ENCODE data around the gene TTC21A. TPM values are rescaled to one million over a fixed set of nuclear protein-coding genes. Genes with fewer than 3 reads are reported as not detected.

Gene TTC21A
- total and polyA plus RNA-seq, 3 donors from 2014 or later = 74.3 to 266 (median 101) TPM

DNA sequence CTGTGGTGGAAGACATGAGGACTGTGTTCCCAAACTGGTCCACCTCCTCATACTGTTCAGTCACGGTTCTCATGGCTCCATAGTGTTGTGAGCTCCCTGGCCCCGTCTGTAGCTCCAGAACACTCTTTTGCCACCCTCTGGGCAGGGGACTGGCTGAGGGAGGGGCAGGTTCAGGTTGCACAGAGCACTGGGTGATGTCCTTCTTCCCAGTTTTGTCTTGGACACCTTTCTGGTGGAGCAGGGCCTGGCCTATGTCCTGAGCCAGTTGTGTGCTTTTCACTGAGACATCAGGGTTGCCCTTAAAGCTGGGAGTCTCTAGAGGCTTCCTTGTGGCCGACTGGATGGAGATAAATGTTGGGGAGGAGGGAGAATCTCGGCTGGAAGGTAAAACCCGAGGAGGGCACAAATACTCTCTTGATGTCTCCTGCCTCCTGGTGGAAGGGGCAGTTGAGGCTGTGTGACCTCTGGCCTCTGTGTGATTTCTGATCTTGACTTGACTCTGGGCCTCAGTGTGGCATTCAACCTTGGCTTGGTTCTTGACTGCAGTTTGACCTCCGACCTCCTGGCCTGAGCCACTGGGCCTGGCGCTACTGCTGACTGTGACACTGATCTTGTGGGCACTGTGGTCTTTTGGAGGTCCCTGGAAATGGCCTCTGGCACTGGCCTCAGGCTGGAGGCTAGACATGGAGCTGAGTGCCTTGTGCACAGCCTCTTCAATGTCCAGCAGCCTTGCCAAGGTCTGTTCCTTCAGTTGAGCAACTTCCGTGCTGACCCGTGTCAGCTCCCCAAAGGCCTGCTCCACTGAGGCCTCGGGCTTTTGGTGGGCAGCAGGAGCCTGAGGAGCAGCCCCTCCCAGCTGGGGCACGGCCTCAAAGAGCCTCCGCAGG, 76.8 kb downstream of the TTC21A start:
- Histone ChIP-seq H3K4me3 (no peak overlapping the region), H3K4me1 (peaks cover 9% of the 10 kb centered on the region), H3K27ac (no peak overlapping the region), H3K27me3 (no peaks in the 10 kb centered on the region), H3K36me3 (ENCODE audit: low read depth, missing control alignments) (no peaks in the 10 kb centered on the region), H3K9me3 (no peaks in the 10 kb centered on the region)
- intact Hi-C loops (cut with DNase I; ENCODE audit: low total_unique reads) = no loop called here
- DNase-seq = no peak
- 84 to 90% methylated on average over 7 to 12 of the region's 12 CpGs for WGBS, 2 donors
- TF ChIP-seq POLR2A (IDR thresholded peaks at IDR 0.05) = no peak
- TF ChIP-seq, protein P1, sequence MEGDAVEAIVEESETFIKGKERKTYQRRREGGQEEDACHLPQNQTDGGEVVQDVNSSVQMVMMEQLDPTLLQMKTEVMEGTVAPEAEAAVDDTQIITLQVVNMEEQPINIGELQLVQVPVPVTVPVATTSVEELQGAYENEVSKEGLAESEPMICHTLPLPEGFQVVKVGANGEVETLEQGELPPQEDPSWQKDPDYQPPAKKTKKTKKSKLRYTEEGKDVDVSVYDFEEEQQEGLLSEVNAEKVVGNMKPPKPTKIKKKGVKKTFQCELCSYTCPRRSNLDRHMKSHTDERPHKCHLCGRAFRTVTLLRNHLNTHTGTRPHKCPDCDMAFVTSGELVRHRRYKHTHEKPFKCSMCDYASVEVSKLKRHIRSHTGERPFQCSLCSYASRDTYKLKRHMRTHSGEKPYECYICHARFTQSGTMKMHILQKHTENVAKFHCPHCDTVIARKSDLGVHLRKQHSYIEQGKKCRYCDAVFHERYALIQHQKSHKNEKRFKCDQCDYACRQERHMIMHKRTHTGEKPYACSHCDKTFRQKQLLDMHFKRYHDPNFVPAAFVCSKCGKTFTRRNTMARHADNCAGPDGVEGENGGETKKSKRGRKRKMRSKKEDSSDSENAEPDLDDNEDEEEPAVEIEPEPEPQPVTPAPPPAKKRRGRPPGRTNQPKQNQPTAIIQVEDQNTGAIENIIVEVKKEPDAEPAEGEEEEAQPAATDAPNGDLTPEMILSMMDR (IDR thresholded peaks at IDR 0.05) = no peak

DNA sequence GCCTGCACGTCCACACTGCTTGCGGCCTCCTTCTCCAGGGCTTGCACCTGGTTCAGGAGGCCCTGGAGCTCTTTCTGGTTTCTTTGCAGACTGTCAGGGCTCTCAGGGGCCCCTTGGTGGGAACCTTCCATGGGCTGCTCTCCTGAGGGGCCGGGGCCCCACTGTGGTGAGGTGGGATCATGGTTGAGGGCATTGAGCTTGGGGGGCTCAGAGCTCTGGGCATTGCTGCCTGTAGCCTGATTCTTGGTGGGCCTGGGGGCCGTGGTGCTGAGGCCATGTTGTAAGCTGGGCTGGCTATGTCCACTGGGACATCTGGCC, 77.4 kb downstream of the TTC21A start:
- no peak for TF ChIP-seq POLR2A (IDR thresholded peaks at IDR 0.05)
- TF ChIP-seq, protein P1 (IDR thresholded peaks at IDR 0.05) = no peak
- no peak for DNase-seq
- intact Hi-C loops (cut with DNase I; ENCODE audit: low total_unique reads) = no loop called here

DNA sequence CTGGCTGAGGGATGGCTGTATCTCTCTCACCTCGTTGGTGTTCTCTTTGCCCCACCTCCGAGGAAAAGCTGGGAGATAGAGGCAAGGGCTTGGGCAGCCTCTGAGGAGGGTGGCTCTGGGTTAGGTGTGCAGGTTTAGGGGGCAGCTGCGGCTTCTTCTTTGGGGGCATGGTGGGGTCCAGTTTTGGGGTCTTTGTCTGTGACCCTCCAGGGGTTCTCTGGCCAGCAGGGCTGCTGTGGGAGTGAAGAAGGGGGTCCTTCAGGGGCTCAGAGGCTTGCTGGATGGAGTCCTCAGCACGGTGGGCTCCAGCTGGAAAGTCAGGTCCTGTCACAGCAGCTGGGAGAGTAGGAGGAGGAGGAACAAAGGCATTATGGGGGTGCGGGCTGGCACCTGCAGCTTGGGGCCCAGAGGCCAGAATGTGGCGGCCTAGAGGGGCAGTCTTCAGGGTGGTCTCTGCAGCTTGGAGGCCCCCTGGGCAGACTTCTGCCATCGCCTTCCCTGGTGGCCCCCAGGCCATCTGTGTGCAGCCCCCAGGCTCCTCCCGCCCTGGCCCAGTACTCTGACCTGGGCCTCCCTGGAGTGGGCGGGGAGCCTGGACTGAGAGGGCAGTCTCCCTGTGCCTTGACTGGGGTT, 78.0 kb downstream of the TTC21A start:
- Histone ChIP-seq H3K4me1 (peaks cover 2% of the 10 kb centered on the region), H3K27me3 (no peaks in the 10 kb centered on the region), H3K36me3 (ENCODE audit: low read depth, missing control alignments) (no peaks in the 10 kb centered on the region), H3K9me3 (no peaks in the 10 kb centered on the region), H3K27ac (no peak overlapping the region), H3K4me3 (no peak overlapping the region)
- DNase-seq = no peak
- TF ChIP-seq, protein P1 (IDR thresholded peaks at IDR 0.05) = no peak
- TF ChIP-seq POLR2A (IDR thresholded peaks at IDR 0.05) = no peak
- 92 to 93% methylated on average over 5 to 9 of the region's 9 CpGs for WGBS, 2 donors
- intact Hi-C loops (cut with DNase I; ENCODE audit: low total_unique reads) = no loop called here

More for the DNA sequence above, 77.4 kb downstream of the TTC21A start:
- no peaks in the 10 kb centered on the region for H3K9me3 ChIP-seq
- no peak overlapping the region for H3K4me3 ChIP-seq
- H3K27me3 ChIP-seq = no peaks in the 10 kb centered on the region
- no peak overlapping the region for H3K27ac ChIP-seq
- 98% methylated on average over 4 of the region's 4 CpGs; no CpG with 5 or more reads in 1 of the 2 donors for WGBS, 2 donors
- peaks cover 7% of the 10 kb centered on the region for H3K4me1 ChIP-seq
- H3K36me3 ChIP-seq (ENCODE audit: low read depth, missing control alignments) = no peaks in the 10 kb centered on the region

DNA sequence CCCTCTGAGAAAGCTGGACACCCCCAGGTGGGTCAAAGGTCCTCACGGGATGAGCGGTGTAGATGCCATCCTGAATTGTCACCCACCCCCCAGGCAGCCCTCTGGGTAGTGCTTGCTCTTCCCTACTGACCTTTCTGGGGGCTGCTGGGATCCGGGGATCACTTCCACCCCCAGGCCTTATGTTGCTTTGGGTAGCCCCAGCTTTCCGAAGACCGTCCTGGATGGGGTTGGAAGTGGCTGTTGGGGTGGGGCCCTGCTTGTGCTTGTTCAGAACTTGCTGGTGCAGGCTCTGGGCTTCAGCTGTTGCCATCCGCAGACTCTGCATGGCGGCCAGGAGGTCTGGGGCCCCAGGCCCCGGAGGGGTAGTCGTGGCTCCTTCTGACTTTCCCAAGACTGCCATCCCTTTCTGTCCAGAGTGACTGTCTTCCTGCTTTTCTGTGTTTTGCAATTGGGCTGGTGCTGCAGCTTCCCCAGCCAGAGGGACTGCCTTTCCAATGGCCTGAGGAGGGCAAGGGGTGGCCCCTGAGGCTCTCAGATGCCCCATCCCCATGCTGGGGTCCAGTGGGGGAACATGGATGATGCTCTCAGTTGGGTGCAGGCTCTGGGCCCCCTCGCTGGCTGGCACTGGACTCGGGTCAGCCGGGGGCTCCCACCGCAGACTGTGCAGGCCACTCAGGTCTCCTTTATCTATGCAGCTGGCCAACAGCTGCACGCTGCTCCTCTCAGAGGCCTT, 78.6 kb downstream of the TTC21A start:
- no peaks in the 10 kb centered on the region for H3K36me3 ChIP-seq (ENCODE audit: low read depth, missing control alignments)

More for the DNA sequence above, 78.6 kb downstream of the TTC21A start:
- no peaks in the 10 kb centered on the region for H3K4me1 ChIP-seq
- no peak for TF ChIP-seq POLR2A (IDR thresholded peaks at IDR 0.05)
- TF ChIP-seq, protein P1 (IDR thresholded peaks at IDR 0.05) = no peak
- WGBS, 2 donors = 83 to 84% methylated on average over 6 to 13 of the region's 14 CpGs
- H3K27me3 ChIP-seq = no peaks in the 10 kb centered on the region
- H3K9me3 ChIP-seq = no peaks in the 10 kb centered on the region
- no peak overlapping the region for H3K4me3 ChIP-seq
- intact Hi-C loops (cut with DNase I; ENCODE audit: low total_unique reads) = no loop called here
- H3K27ac ChIP-seq = no peak overlapping the region
- DNase-seq = no peak
